CD4-positive, alpha-beta T cell (primary cell): ENCODE data around the gene ERP27. TPM values are rescaled to one million over a fixed set of nuclear protein-coding genes. Genes with fewer than 3 reads are reported as not detected.

Experiments used
- ATAC-seq: fragments of 200-7000 bp; cut with Tn5 transposase; one replicate; pipeline ENCODE4 v1.10.0; 2022; ENCODE audit warnings: mild to moderate bottlenecking; ENCODE audit not compliant: poor library complexity
- CTCF ChIA-PET: fragments of 350-600 bp; sonication (Branson Sonifier 250); formaldehyde crosslinking; loops from one replicate; lab custom pipeline; 2021; ENCODE audit warnings: antibody characterized with exemption, inconsistent platforms; lab: Charles Lee
- POLR2A ChIA-PET: fragments of 350-600 bp; sonication (Branson Sonifier 250); formaldehyde crosslinking; loops from one replicate; lab custom pipeline; 2021; ENCODE audit warnings: antibody characterized with exemption, inconsistent platforms; lab: Charles Lee
- DNase-seq, 14 experiments: peaks; one replicate each; pipeline ENCODE4 v3.0.0-alpha.2; 2013 to 2020; ENCODE audit warnings: mixed read lengths in 2 of 14
- H3K27ac ChIP-seq, 2 donors: one replicate each; pipeline versions ENCODE4 v1.5.1 to v1.7.0; 2013; ENCODE audit warnings: low read length in 2 of 2, low read depth in 1 of 2, mild to moderate bottlenecking in 1 of 2
- H3K27me3 ChIP-seq, 2 experiments: 1 replicate in 1 of 2; 2 replicates in 1 of 2; pipeline versions ENCODE4 v1.6.1 to v1.7.0; 2013; ENCODE audit warnings: low read length in 2 of 2, control low read depth in 1 of 2, mild to moderate bottlenecking in 1 of 2, moderate library complexity in 1 of 2; ENCODE audit not compliant: insufficient read depth in 2 of 2, control insufficient read depth in 1 of 2
- H3K36me3 ChIP-seq: one replicate; pipeline ENCODE4 v1.6.1; 2013; ENCODE audit warnings: low read length, control low read depth; ENCODE audit not compliant: insufficient read depth
- H3K4me1 ChIP-seq: one replicate; pipeline ENCODE4 v1.6.1; 2013; ENCODE audit warnings: low read length, control low read depth; ENCODE audit not compliant: insufficient read depth
- H3K4me3 ChIP-seq: one replicate; pipeline ENCODE4 v1.5.1; 2013; ENCODE audit warnings: mild to moderate bottlenecking, low read length, moderate library complexity
- H3K9me3 ChIP-seq, 2 experiments: 1 replicate in 1 of 2; 2 replicates in 1 of 2; pipeline versions ENCODE4 v1.6.1 to v1.7.0; 2013; ENCODE audit warnings: low read length in 2 of 2, mild to moderate bottlenecking in 2 of 2, control low read depth in 1 of 2, moderate library complexity in 1 of 2; ENCODE audit not compliant: control insufficient read depth in 1 of 2, insufficient read depth in 1 of 2
- H3K27ac Mint-ChIP-seq: one replicate; pipeline ENCODE4 v1.8.0; 2020; ENCODE audit warnings: mixed read lengths
- H3K27me3 Mint-ChIP-seq: one replicate; pipeline ENCODE4 v1.8.0; 2021; ENCODE audit warnings: mixed read lengths
- H3K36me3 Mint-ChIP-seq: one replicate; pipeline ENCODE4 v1.8.0; 2021; ENCODE audit warnings: low read depth, mixed read lengths
- H3K4me1 Mint-ChIP-seq: one replicate; pipeline ENCODE4 v1.8.0; 2021; ENCODE audit warnings: low read depth, mixed read lengths
- H3K4me3 Mint-ChIP-seq: one replicate; pipeline ENCODE4 v1.8.0; 2020; ENCODE audit warnings: mild to moderate bottlenecking, mixed read lengths
- H3K9me3 Mint-ChIP-seq: one replicate; pipeline ENCODE4 v1.8.0; 2020; ENCODE audit warnings: mixed read lengths
- CTCF ChIP-seq: fragments of 200-600 bp; IDR thresholded peaks from one replicate; pipeline ENCODE4 v1.8.0; 2022; ENCODE audit warnings: antibody characterized with exemption, mild to moderate bottlenecking
- intact Hi-C, 2 experiments: fragments of 100-400 bp; cut with DNase I in 1 of 2; cut with micrococcal nuclease in 1 of 2; formaldehyde crosslinking; loops; one replicate each; pipeline versions ENCODE4 v1.15.1 to v1.9.0; 2023 to 2025; cut with DNase I, micrococcal nuclease
- total RNA-seq, 174 experiments: library from RNA in 2 of 174; stranded (reverse) in 2 of 174; gene quantifications; one replicate each; pipeline ENCODE4 v1.2.3 and lab custom pipeline; 2021 to 2026

ERP27 gene
- total RNA-seq, 2 experiments from 2014 or later: 16.2 to 17.1 TPM

GRCh38 chr12:14878488-14878887 lies 59.8 kb downstream of the ERP27 start:
- Histone ChIP-seq H3K9me3 (no peaks in the 10 kb centered on the region), H3K36me3 (no peaks in the 10 kb centered on the region), H3K27ac (no peak overlapping the region), H3K27me3 (no peaks in the 10 kb centered on the region), H3K4me3 (no peak overlapping the region), H3K4me1 (no peaks in the 10 kb centered on the region)
- H3K4me1 Mint-ChIP-seq: peaks cover 22% of the 10 kb centered on the region
- CTCF ChIA-PET: no interaction called here
- TF ChIP-seq CTCF: no peak
- H3K9me3 Mint-ChIP-seq: no peaks in the 10 kb centered on the region
- H3K27ac Mint-ChIP-seq: no peak overlapping the region
- H3K36me3 Mint-ChIP-seq: no peaks in the 10 kb centered on the region
- DNase-seq: no peak
- POLR2A ChIA-PET: no interaction called here
- intact Hi-C loops: no loop called here
- ATAC-seq: no peak
- H3K4me3 Mint-ChIP-seq: no peak overlapping the region
- no peaks in the 10 kb centered on the region for H3K27me3 Mint-ChIP-seq

GRCh38 chr12:14876833-14877232 lies 61.5 kb downstream of the ERP27 start:
- Histone ChIP-seq H3K4me1 (no peaks in the 10 kb centered on the region), H3K36me3 (no peaks in the 10 kb centered on the region), H3K27ac (no peak overlapping the region), H3K27me3 (no peaks in the 10 kb centered on the region), H3K4me3 (no peak overlapping the region), H3K9me3 (no peaks in the 10 kb centered on the region)
- no peak for ATAC-seq
- Mint-ChIP-seq H3K4me3 (no peak overlapping the region), H3K27me3 (no peaks in the 10 kb centered on the region), H3K4me1 (peaks cover 15% of the 10 kb centered on the region), H3K9me3 (no peaks in the 10 kb centered on the region), H3K27ac (no peak overlapping the region), H3K36me3 (no peaks in the 10 kb centered on the region)
- TF ChIP-seq CTCF: no peak
- ChIA-PET POLR2A (no interaction called here), CTCF (interaction anchor here (1.0 to 1.1 kb wide), 2 partner anchors 9 to 11 kb away, joined by 3 read pairs; no protein-coding TSS in a partner anchor)
- intact Hi-C loops: no loop called here
- no peak for DNase-seq

- ATAC-seq: no peak
- no peaks in the 10 kb centered on the region for H3K36me3 Mint-ChIP-seq
- H3K4me3 Mint-ChIP-seq: no peak overlapping the region
- intact Hi-C loops: no loop called here
- H3K27ac ChIP-seq: no peak overlapping the region
- POLR2A ChIA-PET: no interaction called here
- no peaks in the 10 kb centered on the region for H3K27me3 Mint-ChIP-seq
- CTCF ChIA-PET: no interaction called here
- H3K4me1 ChIP-seq: no peaks in the 10 kb centered on the region
- no peaks in the 10 kb centered on the region for H3K9me3 Mint-ChIP-seq
- H3K36me3 ChIP-seq: no peaks in the 10 kb centered on the region
- no peaks in the 10 kb centered on the region for H3K9me3 ChIP-seq
- H3K4me3 ChIP-seq: no peak overlapping the region
- H3K27ac Mint-ChIP-seq: no peak overlapping the region
- no peaks in the 10 kb centered on the region for H3K4me1 Mint-ChIP-seq
- no peak for TF ChIP-seq CTCF
- no peak for DNase-seq
- no peaks in the 10 kb centered on the region for H3K27me3 ChIP-seq
Observed at GRCh38 chr12:14874882-14875281, 63.5 kb downstream of the ERP27 start.
